Measurements from ENCODE around the gene ANKMY1. TPM values are rescaled to one million over a fixed set of nuclear protein-coding genes. Genes with fewer than 3 reads are reported as not detected.

ANKMY1 gene
- total RNA-seq, 1 experiment from 2014 or later, result 85.7 TPM

DNA sequence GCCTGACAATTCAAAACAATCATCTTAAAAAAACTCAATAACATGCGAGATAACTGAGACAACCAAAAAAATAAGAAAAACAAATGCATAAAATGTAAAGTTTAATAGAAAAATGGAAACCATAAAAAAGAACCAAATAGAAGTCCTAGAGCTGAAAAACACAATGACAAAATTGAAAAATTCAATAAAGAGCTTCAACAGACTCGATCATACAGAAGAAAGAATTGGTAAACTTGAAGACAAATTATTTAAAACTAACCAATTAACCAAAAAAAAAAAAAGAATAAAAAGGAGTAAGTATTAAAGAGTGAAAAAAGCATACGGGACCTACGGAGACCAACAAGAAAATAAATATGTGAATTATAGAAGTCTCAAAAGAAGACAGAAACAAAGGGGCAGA is 84.6 kb downstream of the ANKMY1 start:
- H3K27ac ChIP-seq, result no peak overlapping the region
- no peak for DNase-seq
- TF ChIP-seq EZH2 (IDR thresholded peaks at IDR 0.05; ENCODE audit: low read depth) (no peak), CTCF (conservative IDR thresholded peaks at IDR 0.05) (no peak)
- H3K4me2 ChIP-seq, result no peak overlapping the region
- 0 out of 2 replicates have a peak, but pooled peaks cover 13% of the 10 kb centered on the region for H3K9me3 ChIP-seq (ENCODE audit: insufficient read depth, low read depth)
- intact Hi-C loops (cut with micrococcal nuclease; ENCODE audit: unreplicated experiment), result no loop called here
- ChIA-PET POLR2A (ENCODE audit: unreplicated experiment) (interaction anchor here (0.7 kb wide), 1 partner anchor 18 kb away, joined by 20 read pairs; no protein-coding TSS in a partner anchor), CTCF (no interaction called here)
- H3K9me2 ChIP-seq (ENCODE audit: insufficient read depth), result no peaks in the 10 kb centered on the region
- H4K20me1 ChIP-seq (ENCODE audit: insufficient read depth), result peaks cover 9% of the 10 kb centered on the region; the same call in 1 of the 2 replicates
- no peak overlapping the region for H2AFZ ChIP-seq
- 0 out of 2 replicates have a peak, but pooled peaks cover 8% of the 10 kb centered on the region for H3K36me3 ChIP-seq (ENCODE audit: low read depth)
- no peaks in the 10 kb centered on the region for H3K79me2 ChIP-seq (ENCODE audit: low read depth)
- H3K27me3 ChIP-seq (ENCODE audit: insufficient read depth, low read depth), result no peaks in the 10 kb centered on the region
- no peak overlapping the region for H3K4me3 ChIP-seq
- H3F3A ChIP-seq (ENCODE audit: insufficient read depth, low read depth), result peaks cover 31% of the 10 kb centered on the region
- H3K4me1 ChIP-seq (replicated peaks; ENCODE audit: insufficient read depth), result no peaks in the 10 kb centered on the region
- BruUV-seq (replicated peaks), result no TSS peak

GRCh38 chr2:240472078-240472790 is 85.6 kb downstream of the ANKMY1 start:
- H3K4me1 ChIP-seq (replicated peaks; ENCODE audit: insufficient read depth), result no peaks in the 10 kb centered on the region
- no peak overlapping the region for H3K4me3 ChIP-seq
- peaks cover 9% of the 10 kb centered on the region; the same call in 1 of the 2 replicates for H4K20me1 ChIP-seq (ENCODE audit: insufficient read depth)
- H3K79me2 ChIP-seq (ENCODE audit: low read depth), result no peaks in the 10 kb centered on the region
- no peak overlapping the region for H3K4me2 ChIP-seq
- intact Hi-C loops (cut with micrococcal nuclease; ENCODE audit: unreplicated experiment), result no loop called here
- 0 out of 2 replicates have a peak, but pooled peaks cover 8% of the 10 kb centered on the region for H3K36me3 ChIP-seq (ENCODE audit: low read depth)
- no TSS peak for BruUV-seq (replicated peaks)
- ChIA-PET POLR2A (ENCODE audit: unreplicated experiment) (no interaction called here), CTCF (no interaction called here)
- no peaks in the 10 kb centered on the region for H3K9me2 ChIP-seq (ENCODE audit: insufficient read depth)
- H3K27ac ChIP-seq, result no peak overlapping the region
- H3K27me3 ChIP-seq (ENCODE audit: insufficient read depth, low read depth), result no peaks in the 10 kb centered on the region
- DNase-seq, result no peak
- H3K9me3 ChIP-seq (ENCODE audit: insufficient read depth, low read depth), result 0 out of 2 replicates have a peak, but pooled peaks cover 13% of the 10 kb centered on the region
- H3F3A ChIP-seq (ENCODE audit: insufficient read depth, low read depth), result peaks cover 34% of the 10 kb centered on the region
- TF ChIP-seq EZH2 (IDR thresholded peaks at IDR 0.05; ENCODE audit: low read depth), result no peak
- H2AFZ ChIP-seq, result no peak overlapping the region

- no peak overlapping the region for H3K27ac ChIP-seq
- DNase-seq, result no peak
- TF ChIP-seq CTCF (conservative IDR thresholded peaks at IDR 0.05), result no peak
- TF ChIP-seq EZH2 (IDR thresholded peaks at IDR 0.05; ENCODE audit: low read depth), result no peak
- H4K20me1 ChIP-seq (ENCODE audit: insufficient read depth), result peaks cover 12% of the 10 kb centered on the region; the same call in 1 of the 2 replicates
- peaks cover 34% of the 10 kb centered on the region for H3F3A ChIP-seq (ENCODE audit: insufficient read depth, low read depth)
- intact Hi-C loops (cut with micrococcal nuclease; ENCODE audit: unreplicated experiment), result no loop called here
- no peak overlapping the region for H3K4me2 ChIP-seq
- H3K9me3 ChIP-seq (ENCODE audit: insufficient read depth, low read depth), result 0 out of 2 replicates have a peak, but pooled peaks cover 13% of the 10 kb centered on the region
- H3K4me1 ChIP-seq (replicated peaks; ENCODE audit: insufficient read depth), result no peaks in the 10 kb centered on the region
- no peak overlapping the region for H2AFZ ChIP-seq
- 0 out of 2 replicates have a peak, but pooled peaks cover 4% of the 10 kb centered on the region for H3K36me3 ChIP-seq (ENCODE audit: low read depth)
- H3K9me2 ChIP-seq (ENCODE audit: insufficient read depth), result no peaks in the 10 kb centered on the region
- H3K4me3 ChIP-seq, result no peak overlapping the region
- H3K27me3 ChIP-seq (ENCODE audit: insufficient read depth, low read depth), result no peaks in the 10 kb centered on the region
- no TSS peak for BruUV-seq (replicated peaks)
- H3K79me2 ChIP-seq (ENCODE audit: low read depth), result no peaks in the 10 kb centered on the region
- CTCF ChIA-PET, result no interaction called here
- POLR2A ChIA-PET (ENCODE audit: unreplicated experiment), result no interaction called here
These were observed 88.0 kb downstream of the ANKMY1 start for GRCh38 chr2:240469740-240470139.
